ENCODE data around the gene F10. TPM values are rescaled to one million over a fixed set of nuclear protein-coding genes. Genes with fewer than 3 reads are reported as not detected.

Gene F10
- total and polyA plus RNA-seq, 2 of the 13 experiments (the other 11 are each of a cell fraction or from before 2014, with no cell fraction given): 58.4 to 237 TPM

DNA sequence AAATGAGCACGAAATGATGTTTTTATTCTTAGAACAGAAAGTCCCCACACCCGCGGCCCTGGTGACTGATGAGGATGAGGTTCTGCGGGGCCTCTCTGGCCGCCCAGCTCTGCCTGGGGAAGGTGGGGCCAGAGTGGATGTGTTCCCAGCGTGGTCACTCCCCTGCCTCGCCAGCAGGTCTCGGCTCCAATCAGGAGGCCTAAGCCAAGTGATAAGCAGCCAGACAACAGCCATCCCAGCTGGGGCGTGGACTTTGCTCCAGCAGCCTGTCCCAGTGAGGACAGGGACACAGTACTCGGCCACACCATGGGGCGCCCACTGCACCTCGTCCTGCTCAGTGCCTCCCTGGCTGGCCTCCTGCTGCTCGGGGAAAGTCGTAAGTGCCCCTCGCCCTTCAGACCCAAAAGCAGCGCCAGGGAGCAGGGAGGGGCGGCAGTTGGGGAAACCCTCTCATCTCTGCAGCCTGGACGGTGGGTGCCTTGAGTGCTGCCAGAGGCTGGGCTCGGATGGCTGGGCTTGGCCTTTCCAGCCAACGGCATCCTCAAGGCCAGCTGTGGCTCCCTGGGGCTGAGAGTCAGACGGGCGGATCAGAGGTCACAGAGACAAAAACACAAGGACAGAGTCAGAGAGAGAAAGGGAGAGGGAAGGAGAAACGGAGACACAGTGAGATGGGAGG, at the start of gene F10 (continued):
- TF ChIP-seq EP300 (IDR thresholded peaks at IDR 0.05; ENCODE audit: low read depth in 2 of 2, low read length in 2 of 2) (peak in 1 of 2 experiments; percentile 47; a peak in 2 of 4 replicates), EP300 (CRISPR knock-in tag; IDR thresholded peaks at IDR 0.05; ENCODE audit: borderline replicate concordance) (no peak; the same call in 1 of the 2 replicates), XRCC5 (optimal IDR thresholded peaks at IDR 0.05; ENCODE audit: low read length) (peak; percentile 74), FOSL2 (CRISPR knock-in tag; IDR thresholded peaks at IDR 0.05) (no peak; the same call in 1 of the 2 replicates), MXD4 (CRISPR knock-in tag; IDR thresholded peaks at IDR 0.05) (peak; percentile 58; the same call in 1 of the 2 replicates), ZNF614 (CRISPR knock-in tag; IDR thresholded peaks at IDR 0.05; ENCODE audit: borderline replicate concordance) (peak; percentile 52; the same call in 1 of the 2 replicates), MEIS1 (CRISPR knock-in tag; IDR thresholded peaks at IDR 0.05; ENCODE audit: borderline replicate concordance) (peak; percentile 87; the same call in 1 of the 2 replicates), HMG20A (CRISPR knock-in tag; IDR thresholded peaks at IDR 0.05; ENCODE audit: borderline replicate concordance) (peak; percentile 15; the same call in 1 of the 2 replicates), FOXP1 (IDR thresholded peaks at IDR 0.05) (no peak), FOXP1 (CRISPR knock-in tag; IDR thresholded peaks at IDR 0.05) (peak; percentile 39; the same call in 1 of the 2 replicates), ZNF362 (CRISPR knock-in tag; IDR thresholded peaks at IDR 0.05; ENCODE audit: borderline replicate concordance) (peak; percentile 31; the same call in 1 of the 2 replicates), EZH2 (conservative IDR thresholded peaks at IDR 0.05; ENCODE audit: low read depth, low read length) (no peak), ZNF746 (CRISPR knock-in tag; IDR thresholded peaks at IDR 0.05) (no peak), ZNF704 (CRISPR knock-in tag; IDR thresholded peaks at IDR 0.05; ENCODE audit: borderline replicate concordance) (0 out of 2 replicates have a peak, but pooled peaks have one; percentile 83), RELA (CRISPR knock-in tag; IDR thresholded peaks at IDR 0.05) (no peak), ZBTB4 (CRISPR knock-in tag; IDR thresholded peaks at IDR 0.05; ENCODE audit: borderline replicate concordance) (peak; percentile 89; the same call in 1 of the 2 replicates), REXO4 (CRISPR knock-in tag; IDR thresholded peaks at IDR 0.05; ENCODE audit: borderline replicate concordance) (no peak), MLX (CRISPR knock-in tag; IDR thresholded peaks at IDR 0.05) (no peak; the same call in 1 of the 2 replicates), TMF1 (CRISPR knock-in tag; IDR thresholded peaks at IDR 0.05; ENCODE audit: low read depth) (peak; percentile 85)
- TF ChIP-seq, protein P1, sequence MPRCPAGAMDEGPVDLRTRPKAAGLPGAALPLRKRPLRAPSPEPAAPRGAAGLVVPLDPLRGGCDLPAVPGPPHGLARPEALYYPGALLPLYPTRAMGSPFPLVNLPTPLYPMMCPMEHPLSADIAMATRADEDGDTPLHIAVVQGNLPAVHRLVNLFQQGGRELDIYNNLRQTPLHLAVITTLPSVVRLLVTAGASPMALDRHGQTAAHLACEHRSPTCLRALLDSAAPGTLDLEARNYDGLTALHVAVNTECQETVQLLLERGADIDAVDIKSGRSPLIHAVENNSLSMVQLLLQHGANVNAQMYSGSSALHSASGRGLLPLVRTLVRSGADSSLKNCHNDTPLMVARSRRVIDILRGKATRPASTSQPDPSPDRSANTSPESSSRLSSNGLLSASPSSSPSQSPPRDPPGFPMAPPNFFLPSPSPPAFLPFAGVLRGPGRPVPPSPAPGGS (CRISPR knock-in tag; IDR thresholded peaks at IDR 0.05): peak; percentile 49
- TF ChIP-seq, protein P2, sequence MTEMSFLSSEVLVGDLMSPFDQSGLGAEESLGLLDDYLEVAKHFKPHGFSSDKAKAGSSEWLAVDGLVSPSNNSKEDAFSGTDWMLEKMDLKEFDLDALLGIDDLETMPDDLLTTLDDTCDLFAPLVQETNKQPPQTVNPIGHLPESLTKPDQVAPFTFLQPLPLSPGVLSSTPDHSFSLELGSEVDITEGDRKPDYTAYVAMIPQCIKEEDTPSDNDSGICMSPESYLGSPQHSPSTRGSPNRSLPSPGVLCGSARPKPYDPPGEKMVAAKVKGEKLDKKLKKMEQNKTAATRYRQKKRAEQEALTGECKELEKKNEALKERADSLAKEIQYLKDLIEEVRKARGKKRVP (CRISPR knock-in tag; IDR thresholded peaks at IDR 0.05): peak in 1 of 2 experiments; percentile 59; a peak in 1 of 4 replicates
